Limb (tissue), 2 donors: ENCODE results near the gene TXNRD1.
A peak's percentile ranks its signal among the peaks of the same experiment; 100 is the strongest.
"Not testable (repeated sequence)": the region's sequence is repeated elsewhere in the genome, so short reads cannot be mapped to it uniquely, and the experiment has no call there.

ENCODE experiments used
- DNase-seq, 2 donors: peaks; one replicate each; pipeline ENCODE4 v3.0.0-alpha.2; 2016; ENCODE audit errors: extremely low spot score in 2 of 2

Gene TXNRD1

GRCh38 chr12:104320627-104321024 lies 105.0 kb downstream of the TXNRD1 start:
- no peak for DNase-seq

GRCh38 chr12:104321949-104322348 lies 106.4 kb downstream of the TXNRD1 start:
- DNase-seq = no peak

GRCh38 chr12:104322533-104322932 lies 107.0 kb downstream of the TXNRD1 start:
- not testable (repeated sequence) for DNase-seq

- no peak for DNase-seq
These were observed 108.3 kb downstream of the TXNRD1 start for GRCh38 chr12:104323899-104324298.

- not testable (repeated sequence) for DNase-seq
These were observed 112.7 kb downstream of the TXNRD1 start for GRCh38 chr12:104328278-104328677.

GRCh38 chr12:104328790-104329189 lies 113.2 kb downstream of the TXNRD1 start:
- DNase-seq = no peak

GRCh38 chr12:104329707-104330532 lies 114.3 kb downstream of the TXNRD1 start:
- DNase-seq = no peak

GRCh38 chr12:104331376-104331775 lies 115.8 kb downstream of the TXNRD1 start:
- no peak for DNase-seq

GRCh38 chr12:104332273-104332672 lies 116.7 kb downstream of the TXNRD1 start:
- not testable (repeated sequence) for DNase-seq

GRCh38 chr12:104333692-104334255 lies 118.2 kb downstream of the TXNRD1 start:
- DNase-seq = no peak

GRCh38 chr12:104334581-104334980 lies 119.0 kb downstream of the TXNRD1 start:
- no peak for DNase-seq

- DNase-seq = no peak
These were observed 120.5 kb downstream of the TXNRD1 start for GRCh38 chr12:104336115-104336514.

GRCh38 chr12:104337030-104337558 lies 121.5 kb downstream of the TXNRD1 start:
- DNase-seq = no peak

GRCh38 chr12:104339663-104340062 lies 124.1 kb downstream of the TXNRD1 start:
- peak in 1 of 2 donors; percentile 27 for DNase-seq

GRCh38 chr12:104340177-104340576 lies 124.6 kb downstream of the TXNRD1 start:
- no peak for DNase-seq

GRCh38 chr12:104340925-104341611 lies 125.5 kb downstream of the TXNRD1 start:
- no peak for DNase-seq

- no peak for DNase-seq
These were observed 126.6 kb downstream of the TXNRD1 start for GRCh38 chr12:104342147-104342546.

GRCh38 chr12:104342635-104343249 lies 127.2 kb downstream of the TXNRD1 start:
- no peak for DNase-seq

GRCh38 chr12:104344682-104345081 lies 129.1 kb downstream of the TXNRD1 start:
- DNase-seq = no peak

GRCh38 chr12:104345234-104346066 lies 129.9 kb downstream of the TXNRD1 start:
- DNase-seq = no peak
